SU-DHL-6 (cell line): Measurements from ENCODE around the gene RASSF5.

Experiments
- H2AFZ ChIP-seq: fragments of 200-600 bp; sonication (generic); 2 replicates; pipeline ENCODE4 v1.6.1; 2014; ENCODE audit warnings: low read depth, mild to moderate bottlenecking, moderate library complexity, mixed read lengths, antibody characterized with exemption, low read length; ENCODE audit not compliant: severe bottlenecking
- H3F3A ChIP-seq: fragments of 200-600 bp; shearing (Covaris generic); 2 replicates; pipeline ENCODE4 v1.6.0; 2016; ENCODE audit warnings: antibody characterized with exemption, mild to moderate bottlenecking; ENCODE audit not compliant: insufficient read depth
- H3K27ac ChIP-seq: fragments of 200-600 bp; sonication (generic); 2 replicates; pipeline ENCODE4 v1.5.1; 2016; ENCODE audit warnings: low read depth, mild to moderate bottlenecking, low read length, moderate library complexity, mixed read lengths
- H3K27me3 ChIP-seq: fragments of 200-600 bp; sonication (generic), shearing (Covaris generic); 2 replicates; pipeline ENCODE4 v1.6.0; 2014; ENCODE audit warnings: mild to moderate bottlenecking, low read length
- H3K36me3 ChIP-seq: fragments of 200-600 bp; sonication (generic); 2 replicates; pipeline ENCODE4 v1.6.1; 2014; ENCODE audit warnings: mild to moderate bottlenecking, low read length, mixed read lengths
- H3K4me2 ChIP-seq: fragments of 300-600, 200-600 bp; shearing (Covaris generic), sonication (generic); 2 replicates; pipeline ENCODE4 v1.6.0; 2014; ENCODE audit warnings: low read length, low read depth, mild to moderate bottlenecking; ENCODE audit not compliant: poor library complexity, severe bottlenecking
- H3K4me3 ChIP-seq: fragments of 200-600 bp; sonication (generic); 2 replicates; pipeline ENCODE4 v1.5.1; 2014; ENCODE audit warnings: antibody characterized with exemption, low read length, mild to moderate bottlenecking, mixed read lengths; ENCODE audit not compliant: insufficient read depth, poor library complexity, severe bottlenecking
- H3K79me2 ChIP-seq: fragments of 200-600 bp; sonication (generic); 2 replicates; pipeline ENCODE4 v1.6.1; 2014; ENCODE audit warnings: mild to moderate bottlenecking, low read length, moderate library complexity; ENCODE audit not compliant: insufficient read depth
- H3K9ac ChIP-seq: fragments of 200-600 bp; sonication (generic); 2 replicates; pipeline ENCODE4 v1.7.0; 2014; ENCODE audit warnings: mild to moderate bottlenecking, low read length
- H3K9me2 ChIP-seq: fragments of 200-600 bp; sonication (generic); replicated peaks from 2 replicates; pipeline ENCODE4 v1.6.1; 2014; ENCODE audit warnings: low read length; ENCODE audit not compliant: insufficient read depth
- H3K9me3 ChIP-seq: fragments of 200-600 bp; sonication (generic); 2 replicates; pipeline ENCODE4 v1.6.1; 2014; ENCODE audit warnings: low read length, mixed read lengths; ENCODE audit not compliant: insufficient read depth
- H4K20me1 ChIP-seq: fragments of 200-600 bp; sonication (generic); 2 replicates; pipeline ENCODE4 v1.6.1; 2014; ENCODE audit warnings: low read depth, mild to moderate bottlenecking, antibody characterized with exemption, low read length, moderate library complexity, mixed read lengths
- EZH2phosphoT487 ChIP-seq: fragments of 200-600 bp; sonication (generic), shearing (Covaris generic); conservative IDR thresholded peaks from 2 replicates; pipeline ENCODE4 v1.6.1; 2018; ENCODE audit warnings: mild to moderate bottlenecking, antibody characterized with exemption, low read length, moderate library complexity, mixed read lengths
- TF ChIP-seq, protein P1 (sequence below): fragments of 200-600 bp; sonication (generic); IDR thresholded peaks from one replicate; pipeline ENCODE4 v1.5.1; 2017; ENCODE audit warnings: antibody characterized with exemption, mild to moderate bottlenecking, low read length, moderate library complexity; ENCODE audit not compliant: insufficient read depth, poor library complexity, severe bottlenecking

The RASSF5 gene

DNA sequence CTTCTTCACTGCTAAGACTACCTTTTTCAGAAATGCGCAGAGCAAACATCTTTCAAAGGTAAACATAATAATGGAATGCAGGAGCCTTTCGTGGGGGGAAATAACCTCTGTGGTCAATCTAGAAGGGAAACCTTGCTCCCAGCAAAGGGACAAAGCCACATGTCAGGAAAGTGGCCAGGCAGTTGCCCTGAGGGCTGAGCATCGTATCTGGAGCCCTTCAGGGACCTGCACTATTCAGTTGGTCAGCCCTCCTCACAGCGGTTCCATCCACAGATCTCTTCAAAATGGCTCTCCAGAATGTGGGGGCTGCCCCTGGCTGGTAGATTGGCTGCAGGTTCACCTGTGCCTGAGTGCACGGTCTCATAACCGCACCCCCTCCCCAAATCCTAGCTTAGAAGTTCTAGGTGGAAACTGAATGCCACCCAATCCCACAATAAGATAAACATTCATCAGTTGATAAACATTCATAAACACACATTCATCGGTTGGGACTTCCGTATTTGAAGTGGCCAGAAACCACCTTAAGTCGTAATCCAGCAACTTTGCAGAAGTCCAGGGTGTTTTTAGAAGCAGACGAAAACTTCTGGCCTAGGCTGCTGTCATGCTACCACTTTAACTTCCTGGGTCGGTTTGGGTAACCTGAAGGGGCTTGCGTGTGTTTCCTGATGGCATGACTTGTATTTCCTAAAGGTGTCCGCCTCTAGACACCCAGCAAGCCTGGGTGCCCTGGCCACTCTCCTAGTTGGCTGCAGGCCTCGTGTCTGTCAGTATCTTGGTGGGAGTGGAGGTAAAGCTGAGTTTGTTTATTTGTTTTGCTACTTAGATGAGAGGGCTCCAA lies 50.5 kb downstream of the RASSF5 start:
- TF ChIP-seq, protein P1, sequence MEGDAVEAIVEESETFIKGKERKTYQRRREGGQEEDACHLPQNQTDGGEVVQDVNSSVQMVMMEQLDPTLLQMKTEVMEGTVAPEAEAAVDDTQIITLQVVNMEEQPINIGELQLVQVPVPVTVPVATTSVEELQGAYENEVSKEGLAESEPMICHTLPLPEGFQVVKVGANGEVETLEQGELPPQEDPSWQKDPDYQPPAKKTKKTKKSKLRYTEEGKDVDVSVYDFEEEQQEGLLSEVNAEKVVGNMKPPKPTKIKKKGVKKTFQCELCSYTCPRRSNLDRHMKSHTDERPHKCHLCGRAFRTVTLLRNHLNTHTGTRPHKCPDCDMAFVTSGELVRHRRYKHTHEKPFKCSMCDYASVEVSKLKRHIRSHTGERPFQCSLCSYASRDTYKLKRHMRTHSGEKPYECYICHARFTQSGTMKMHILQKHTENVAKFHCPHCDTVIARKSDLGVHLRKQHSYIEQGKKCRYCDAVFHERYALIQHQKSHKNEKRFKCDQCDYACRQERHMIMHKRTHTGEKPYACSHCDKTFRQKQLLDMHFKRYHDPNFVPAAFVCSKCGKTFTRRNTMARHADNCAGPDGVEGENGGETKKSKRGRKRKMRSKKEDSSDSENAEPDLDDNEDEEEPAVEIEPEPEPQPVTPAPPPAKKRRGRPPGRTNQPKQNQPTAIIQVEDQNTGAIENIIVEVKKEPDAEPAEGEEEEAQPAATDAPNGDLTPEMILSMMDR: no peak
- no peak for TF ChIP-seq EZH2phosphoT487
- H3K27me3 ChIP-seq: no peaks in the 10 kb centered on the region
- H4K20me1 ChIP-seq: no peaks in the 10 kb centered on the region
- H3K4me3 ChIP-seq: peak overlapping the region; percentile 70
- H3K27ac ChIP-seq: peak overlapping the region; percentile 91
- no peaks in the 10 kb centered on the region for H3K36me3 ChIP-seq
- peaks cover 25% of the 10 kb centered on the region for H3F3A ChIP-seq
- H3K79me2 ChIP-seq: peaks cover 32% of the 10 kb centered on the region
- no peaks in the 10 kb centered on the region for H3K9me3 ChIP-seq
- peak overlapping the region; percentile 90 for H3K9ac ChIP-seq
- H3K9me2 ChIP-seq: no peaks in the 10 kb centered on the region
- peak overlapping the region; percentile 92 for H3K4me2 ChIP-seq
- peak overlapping the region; percentile 22 for H2AFZ ChIP-seq

GRCh38 chr1:206558794-206559671 lies 51.7 kb downstream of the RASSF5 start:
- no peaks in the 10 kb centered on the region for H3K9me2 ChIP-seq
- H3K27ac ChIP-seq: peak overlapping the region; percentile 91
- peak overlapping the region; percentile 90 for H3K9ac ChIP-seq
- no peaks in the 10 kb centered on the region for H4K20me1 ChIP-seq
- peak overlapping the region; percentile 92 for H3K4me2 ChIP-seq
- TF ChIP-seq, protein P1: no peak
- no peak for TF ChIP-seq EZH2phosphoT487
- peak overlapping the region; percentile 70 for H3K4me3 ChIP-seq
- H3F3A ChIP-seq: peaks cover 25% of the 10 kb centered on the region
- 0 out of 2 replicates have a peak, but pooled peaks cover under 1% of the 10 kb centered on the region for H3K36me3 ChIP-seq
- no peaks in the 10 kb centered on the region for H3K9me3 ChIP-seq
- peaks cover 39% of the 10 kb centered on the region for H3K79me2 ChIP-seq
- H3K27me3 ChIP-seq: no peaks in the 10 kb centered on the region
- no peak overlapping the region for H2AFZ ChIP-seq

- Histone ChIP-seq H3F3A (peaks cover 25% of the 10 kb centered on the region), H3K36me3 (peaks cover 4% of the 10 kb centered on the region; the same call in 1 of the 2 replicates), H3K9ac (peak overlapping the region; percentile 90), H3K9me2 (no peaks in the 10 kb centered on the region), H4K20me1 (no peaks in the 10 kb centered on the region), H3K9me3 (no peaks in the 10 kb centered on the region), H2AFZ (no peak overlapping the region), H3K79me2 (peaks cover 45% of the 10 kb centered on the region), H3K27me3 (no peaks in the 10 kb centered on the region), H3K4me3 (peak overlapping the region; percentile 70), H3K4me2 (peak overlapping the region; percentile 92), H3K27ac (peak overlapping the region; percentile 91)
- no peak for TF ChIP-seq EZH2phosphoT487
- TF ChIP-seq, protein P1: no peak
These were observed 52.3 kb downstream of the RASSF5 start for GRCh38 chr1:206559672-206559995.
